Spleen (tissue), 11 donors: ENCODE data around the gene FBLIM1. TPM values are rescaled to one million over a fixed set of nuclear protein-coding genes. Genes with fewer than 3 reads are reported as not detected.
A peak's percentile ranks its signal among the peaks of the same experiment; 100 is the strongest.

Experiments
- DNase-seq: peaks from one replicate; pipeline ENCODE4 v3.0.0-alpha.2; 2020
- H3K27ac ChIP-seq, 8 donors: fragments of 200-600 bp; sonication (generic) in 7 of 8; 1 replicate in 4 of 8; 2 replicates in 4 of 8; pipeline versions ENCODE4 v1.5.0 to v1.8.0; 2016 to 2021; ENCODE audit warnings: inconsistent platforms in 4 of 8, mild to moderate bottlenecking in 4 of 8, moderate library complexity in 1 of 8
- H3K27me3 ChIP-seq, 7 donors: fragments of 200-600 bp; sonication (generic) in 6 of 7; replicated peaks in 1 of 7; 1 replicate in 4 of 7; 2 replicates in 3 of 7; pipeline versions ENCODE4 v1.5.0 to v1.8.0; 2016 to 2021; ENCODE audit warnings: inconsistent platforms in 3 of 7, mild to moderate bottlenecking in 1 of 7
- H3K36me3 ChIP-seq, 6 donors: fragments of 200-600 bp; sonication (generic) in 5 of 6; 1 replicate in 4 of 6; 2 replicates in 2 of 6; pipeline versions ENCODE4 v1.5.0 to v1.8.0; 2016 to 2021; ENCODE audit warnings: inconsistent platforms in 2 of 6
- H3K4me1 ChIP-seq, 6 donors: fragments of 200-600 bp; sonication (generic) in 5 of 6; 1 replicate in 3 of 6; 2 replicates in 3 of 6; pipeline versions ENCODE4 v1.5.0 to v1.8.0; 2016 to 2021; ENCODE audit warnings: inconsistent platforms in 3 of 6
- H3K4me3 ChIP-seq, 8 donors: fragments of 200-600 bp; sonication (generic) in 7 of 8; 1 replicate in 4 of 8; 2 replicates in 4 of 8; pipeline versions ENCODE4 v1.5.0 to v1.8.0; 2016 to 2021; ENCODE audit warnings: inconsistent platforms in 4 of 8, mild to moderate bottlenecking in 4 of 8, moderate library complexity in 2 of 8
- H3K9me3 ChIP-seq, 8 donors: fragments of 200-600 bp; sonication (generic) in 7 of 8; 1 replicate in 4 of 8; 2 replicates in 4 of 8; pipeline versions ENCODE4 v1.5.0 to v1.8.0; 2016 to 2021; ENCODE audit warnings: inconsistent platforms in 4 of 8
- POLR2A ChIP-seq, 3 donors: fragments of 450-650 bp; IDR thresholded peaks; one replicate each; pipeline ENCODE4 v1.5.1; 2017; ENCODE audit warnings: antibody characterized with exemption in 3 of 3, mild to moderate bottlenecking in 1 of 3
- POLR2AphosphoS5 ChIP-seq, 3 donors: sonication (generic); formaldehyde crosslinking; IDR thresholded peaks; one replicate each; pipeline ENCODE4 v1.5.1; 2017; ENCODE audit warnings: antibody characterized with exemption in 3 of 3
- WGBS, 5 donors: extraction: QIAGEN DNeasy Blood & Tissue Kit in 3 of 5; methylation state at CpG; one replicate each; pipeline versions ENCODE4 v1.1.5 to v1.1.7; 2013 to 2018; 5-methylcytosine and 5-hydroxymethylcytosine counted together
- intact Hi-C: fragments of 100-400 bp; cut with DNase I; formaldehyde crosslinking; loops from one replicate; pipeline ENCODE4 v1.15.0; 2023; ENCODE audit warnings: low total_unique reads
- polyA plus RNA-seq, 3 donors: library from polyadenylated mRNA; stranded (reverse); fragments of 200-250 nt; gene quantifications; one replicate each; pipeline ENCODE4 v1.2.1, GENCODE V29; 2013
- total RNA-seq, 7 donors: library from RNA; depleted of rRNA in 3 of 7; stranded (reverse); fragments of >200 nt in 3 of 7; fragmentation: NEBNext Ultra II Directional in 4 of 7; extraction: Animal tissue kit (Norgen Biotek cat#: 25700) in 4 of 7; gene quantifications; one replicate each; pipeline versions ENCODE4 v1.1.0 to v1.2.1, GENCODE V29; 2016 to 2021
- TF ChIP-seq, protein P1 (sequence below), 11 experiments: fragments of 200-600 bp in 7 of 11; fragments of 450-650 bp in 4 of 11; sonication (generic) in 4 of 11; IDR thresholded peaks in 8 of 11; conservative IDR thresholded peaks in 3 of 11; 1 replicate in 7 of 11; 2 replicates in 4 of 11; pipeline versions ENCODE4 v1.4.0 to v1.8.0; 2016 to 2021; ENCODE audit warnings: antibody characterized with exemption in 11 of 11, inconsistent platforms in 4 of 11, mild to moderate bottlenecking in 1 of 11
- donor health status: healthy with polysubstance abuse.
- donor health status: DM: no; HTN: no; CAD: no; lungs with moderate emphysema.
- donor health status: DM: no; HTN: no; CAD: no.
- donor health status: Bipolar disorder and iron deficiency.
- donor health status: healthy.
- donor health status: DM: no; HTN: no; CAD: no.
- donor health status: DM: yes; HTN: yes; CAD: no.

FBLIM1 gene
- total and polyA plus RNA-seq, 10 donors: 7.2 to 89.1 (median 32.7) TPM

DNA sequence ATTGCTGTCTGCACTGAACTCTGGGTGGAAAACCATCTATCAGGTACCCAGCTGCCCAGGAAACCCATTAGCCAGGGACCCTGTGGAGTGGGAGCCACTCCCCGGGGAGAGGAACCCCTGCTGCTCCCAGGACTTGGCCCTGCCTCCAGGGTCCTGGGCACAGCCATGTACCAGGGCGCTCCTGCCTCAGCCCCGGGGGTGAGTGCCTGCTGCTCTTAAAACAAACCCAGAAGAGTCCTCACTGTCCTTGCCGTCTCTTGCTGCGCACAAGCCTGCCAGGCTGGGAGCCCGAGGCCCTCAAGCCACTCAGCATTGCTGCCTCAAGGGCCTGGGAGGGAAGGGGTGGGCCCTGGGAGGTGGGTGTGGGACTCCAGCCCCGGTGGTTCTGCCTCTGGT is 25.9 kb upstream of the FBLIM1 start:
- Histone ChIP-seq H3K4me3 (no peak overlapping the region), H3K36me3 (peaks cover 3 to 89% (median 74%) of the 10 kb centered on the region in 6 donors), H3K27ac (no peak overlapping the region), H3K4me1 (peaks cover 0 to 24% (median 10%) of the 10 kb centered on the region in 6 donors), H3K9me3 (no peaks in the 10 kb centered on the region), H3K27me3 (no peaks in the 10 kb centered on the region)
- TF ChIP-seq, protein P1, sequence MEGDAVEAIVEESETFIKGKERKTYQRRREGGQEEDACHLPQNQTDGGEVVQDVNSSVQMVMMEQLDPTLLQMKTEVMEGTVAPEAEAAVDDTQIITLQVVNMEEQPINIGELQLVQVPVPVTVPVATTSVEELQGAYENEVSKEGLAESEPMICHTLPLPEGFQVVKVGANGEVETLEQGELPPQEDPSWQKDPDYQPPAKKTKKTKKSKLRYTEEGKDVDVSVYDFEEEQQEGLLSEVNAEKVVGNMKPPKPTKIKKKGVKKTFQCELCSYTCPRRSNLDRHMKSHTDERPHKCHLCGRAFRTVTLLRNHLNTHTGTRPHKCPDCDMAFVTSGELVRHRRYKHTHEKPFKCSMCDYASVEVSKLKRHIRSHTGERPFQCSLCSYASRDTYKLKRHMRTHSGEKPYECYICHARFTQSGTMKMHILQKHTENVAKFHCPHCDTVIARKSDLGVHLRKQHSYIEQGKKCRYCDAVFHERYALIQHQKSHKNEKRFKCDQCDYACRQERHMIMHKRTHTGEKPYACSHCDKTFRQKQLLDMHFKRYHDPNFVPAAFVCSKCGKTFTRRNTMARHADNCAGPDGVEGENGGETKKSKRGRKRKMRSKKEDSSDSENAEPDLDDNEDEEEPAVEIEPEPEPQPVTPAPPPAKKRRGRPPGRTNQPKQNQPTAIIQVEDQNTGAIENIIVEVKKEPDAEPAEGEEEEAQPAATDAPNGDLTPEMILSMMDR (IDR thresholded peaks at IDR 0.05 in 8 of 11, conservative IDR thresholded peaks at IDR 0.05 in 3 of 11): no peak
- no peak for TF ChIP-seq POLR2A (IDR thresholded peaks at IDR 0.05)
- intact Hi-C loops: no loop called here
- WGBS, 5 donors: 86 to 94% (median 92%) methylated on average over 2 to 7 of the region's 7 CpGs
- no peak for DNase-seq

DNA sequence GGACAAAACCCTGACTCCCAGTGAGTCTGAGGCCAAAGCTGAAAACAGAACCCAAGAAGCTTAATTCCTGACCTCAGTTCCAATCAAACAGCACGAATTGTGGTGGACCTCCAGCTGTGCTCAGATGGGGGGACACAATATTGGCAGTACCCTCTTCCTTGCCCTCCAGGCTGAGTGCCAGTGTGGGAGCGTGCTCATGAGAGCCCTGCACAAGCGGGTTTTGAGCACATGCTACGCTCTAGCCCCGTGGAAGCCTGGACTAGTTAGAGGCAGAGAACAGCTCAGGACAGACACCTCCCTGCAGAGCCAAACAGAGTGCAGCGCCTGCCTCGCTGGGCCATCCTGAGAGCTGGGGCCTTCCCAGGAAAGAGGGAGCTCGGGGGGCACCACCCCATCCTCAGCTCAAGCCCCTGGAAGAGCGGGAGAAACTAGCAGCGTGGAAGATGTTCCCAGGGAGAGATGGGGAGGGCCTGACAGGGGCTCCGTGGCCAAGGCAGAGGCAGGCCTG is 25.3 kb upstream of the FBLIM1 start:
- Histone ChIP-seq H3K27ac (no peak overlapping the region), H3K4me1 (peaks cover 0 to 19% (median 9%) of the 10 kb centered on the region in 6 donors), H3K36me3 (peaks cover 0 to 83% (median 68%) of the 10 kb centered on the region in 6 donors), H3K9me3 (no peaks in the 10 kb centered on the region), H3K4me3 (no peak overlapping the region), H3K27me3 (no peaks in the 10 kb centered on the region)
- DNase-seq: no peak
- intact Hi-C loops: no loop called here
- 94 to 96% (median 94%) methylated on average over 10 to 11 of the region's 11 CpGs for WGBS, 5 donors
- TF ChIP-seq, protein P1 (IDR thresholded peaks at IDR 0.05 in 8 of 11, conservative IDR thresholded peaks at IDR 0.05 in 3 of 11): no peak
- TF ChIP-seq POLR2AphosphoS5 (IDR thresholded peaks at IDR 0.05): no peak
- TF ChIP-seq POLR2A (IDR thresholded peaks at IDR 0.05): no peak

DNA sequence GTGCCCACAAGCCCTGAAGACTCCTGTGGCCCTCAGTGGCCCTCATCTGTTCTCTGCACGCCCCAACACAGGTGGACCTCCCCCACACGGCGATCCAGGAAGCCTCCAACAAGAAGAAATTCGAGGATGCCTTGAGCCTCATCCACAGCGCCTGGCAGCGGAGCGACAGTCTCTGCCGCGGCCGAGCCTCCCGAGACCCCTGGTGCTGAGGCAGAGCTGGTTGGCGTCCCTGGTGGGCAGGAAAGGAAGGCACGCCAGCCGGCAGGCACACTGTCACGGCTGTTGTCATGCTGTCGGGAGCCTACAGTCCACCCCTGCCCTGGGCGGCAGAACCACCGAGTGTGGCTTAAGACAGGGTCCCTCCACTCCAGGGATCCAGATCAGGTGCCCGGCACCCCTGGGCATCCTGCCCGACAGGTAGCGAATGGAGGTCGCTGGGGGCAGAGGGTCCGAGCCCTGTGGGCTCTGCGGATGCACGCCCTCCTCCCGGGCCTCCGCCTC is 24.8 kb upstream of the FBLIM1 start:
- 89 to 96% (median 94%) methylated on average over 23 to 27 of the region's 27 CpGs for WGBS, 5 donors
- peaks cover 0 to 78% (median 63%) of the 10 kb centered on the region in 6 donors for H3K36me3 ChIP-seq
- H3K4me1 ChIP-seq: peaks cover 0 to 19% (median 6%) of the 10 kb centered on the region in 6 donors
- no peak overlapping the region for H3K27ac ChIP-seq
- peak in 1 of 3 donors; percentile 60 for TF ChIP-seq POLR2AphosphoS5 (IDR thresholded peaks at IDR 0.05)
- TF ChIP-seq, protein P1 (IDR thresholded peaks at IDR 0.05 in 8 of 11, conservative IDR thresholded peaks at IDR 0.05 in 3 of 11): no peak
- H3K9me3 ChIP-seq: no peaks in the 10 kb centered on the region
- H3K27me3 ChIP-seq: no peaks in the 10 kb centered on the region
- DNase-seq: no peak
- intact Hi-C loops: no loop called here
- H3K4me3 ChIP-seq: no peak overlapping the region

DNA sequence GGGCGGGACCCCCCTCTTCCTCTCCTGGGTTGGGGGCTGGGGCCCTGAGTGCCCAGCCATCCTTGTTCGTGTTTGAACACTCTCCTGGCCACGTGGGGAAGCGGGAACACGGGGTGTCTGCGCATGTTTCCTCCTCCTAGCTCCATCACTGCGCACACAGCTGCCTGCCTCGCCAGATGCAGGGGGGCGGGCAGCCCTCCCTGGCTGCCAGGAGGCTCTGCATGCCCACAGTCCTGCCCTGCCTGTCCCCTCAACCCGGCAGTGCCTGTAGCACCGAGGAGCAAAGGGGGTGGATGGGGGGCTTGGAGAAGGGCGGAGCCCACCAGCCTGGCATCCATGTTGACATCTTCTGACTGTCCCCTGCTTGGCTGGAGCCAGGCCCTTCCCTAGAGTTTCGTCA is 24.3 kb upstream of the FBLIM1 start:
- Histone ChIP-seq H3K4me3 (no peak overlapping the region), H3K4me1 (peaks cover 0 to 19% (median under 1%) of the 10 kb centered on the region in 6 donors), H3K27ac (no peak overlapping the region), H3K27me3 (no peaks in the 10 kb centered on the region), H3K9me3 (no peaks in the 10 kb centered on the region), H3K36me3 (peaks cover 0 to 76% (median 58%) of the 10 kb centered on the region in 6 donors)
- no peak for DNase-seq
- TF ChIP-seq, protein P1 (IDR thresholded peaks at IDR 0.05 in 8 of 11, conservative IDR thresholded peaks at IDR 0.05 in 3 of 11): no peak
- no peak for TF ChIP-seq POLR2A (IDR thresholded peaks at IDR 0.05)
- TF ChIP-seq POLR2AphosphoS5 (IDR thresholded peaks at IDR 0.05): no peak
- intact Hi-C loops: no loop called here
- WGBS, 5 donors: 85 to 88% (median 86%) methylated on average over 13 of the region's 13 CpGs
